GM21390 (cell line): Measurements from ENCODE around the gene BATF.
A peak's percentile ranks its signal among the peaks of the same experiment; 100 is the strongest.

Source experiments
- ATAC-seq: cut with Tn5 transposase; IDR thresholded peaks from one replicate; pipeline ENCODE4 v1.9.1; 2021; ENCODE audit not compliant: unreplicated experiment

Gene BATF

GRCh38 chr14:75559451-75560222 is 37.4 kb downstream of the BATF start:
- ATAC-seq = no peak

GRCh38 chr14:75561013-75561432 is 38.8 kb downstream of the BATF start:
- ATAC-seq = peak; percentile 45

- no peak for ATAC-seq
Measured at GRCh38 chr14:75562089-75562488, 39.8 kb downstream of the BATF start.

- ATAC-seq = no peak
Measured at GRCh38 chr14:75562489-75562888, 40.2 kb downstream of the BATF start.

- ATAC-seq = no peak
Measured at GRCh38 chr14:75563931-75564330, 41.7 kb downstream of the BATF start.

GRCh38 chr14:75565056-75565455 is 42.8 kb downstream of the BATF start:
- ATAC-seq = no peak

- no peak for ATAC-seq
Measured at GRCh38 chr14:75566321-75566720, 44.1 kb downstream of the BATF start.

GRCh38 chr14:75566752-75567151 is 44.5 kb downstream of the BATF start:
- ATAC-seq = no peak

GRCh38 chr14:75568140-75568539 is 45.9 kb downstream of the BATF start:
- ATAC-seq = no peak

- ATAC-seq = no peak
Measured at GRCh38 chr14:75568791-75569190, 46.5 kb downstream of the BATF start.

GRCh38 chr14:75570797-75571196 is 48.5 kb downstream of the BATF start:
- no peak for ATAC-seq

- ATAC-seq = no peak
Measured at GRCh38 chr14:75572104-75572503, 49.8 kb downstream of the BATF start.

GRCh38 chr14:75577090-75577489 is 54.8 kb downstream of the BATF start:
- no peak for ATAC-seq

GRCh38 chr14:75577729-75578101 is 55.4 kb downstream of the BATF start:
- ATAC-seq = peak; percentile 88

- peak; percentile 33 for ATAC-seq
Measured at GRCh38 chr14:75578102-75578785, 56.0 kb downstream of the BATF start, which contains the start of gene FLVCR2. Gene FLVCR2, plus strand, starts transcription at chr14:75578620. Its CDS starts 353 bp downstream, at chr14:75578973.

- peak; percentile 9 for ATAC-seq
Measured at GRCh38 chr14:75578786-75579337, 56.6 kb downstream of the BATF start.

- ATAC-seq = no peak
Measured at GRCh38 chr14:75579338-75579864, 57.1 kb downstream of the BATF start.

GRCh38 chr14:75579882-75580281 is 57.6 kb downstream of the BATF start:
- no peak for ATAC-seq

GRCh38 chr14:75587388-75587787 is 65.1 kb downstream of the BATF start:
- ATAC-seq = no peak

GRCh38 chr14:75589931-75590330 is 67.7 kb downstream of the BATF start:
- ATAC-seq = no peak

GRCh38 chr14:75591331-75591946 is 69.2 kb downstream of the BATF start:
- no peak for ATAC-seq
